HEK293T (cell line): Measurements from ENCODE around the gene MYBBP1A.

ENCODE experiments used
- FOXK2 ChIP-seq: fragments of 450-650 bp; IDR thresholded peaks from 2 replicates; pipeline ENCODE4 v1.6.1; 2016; ENCODE audit warnings: mild to moderate bottlenecking
- FOXM1 ChIP-seq: fragments of 450-650 bp; IDR thresholded peaks from 2 replicates; pipeline ENCODE4 v1.6.1; 2017; ENCODE audit warnings: mild to moderate bottlenecking, borderline replicate concordance
- HDGF ChIP-seq: fragments of 450-650 bp; IDR thresholded peaks from 2 replicates; pipeline ENCODE4 v1.6.1; 2017; ENCODE audit warnings: antibody characterized with exemption, borderline replicate concordance
- LEF1 ChIP-seq: fragments of 450-650 bp; IDR thresholded peaks from 2 replicates; pipeline ENCODE4 v1.6.1; 2017; ENCODE audit warnings: mild to moderate bottlenecking, borderline replicate concordance
- NFRKB ChIP-seq: fragments of 450-650 bp; IDR thresholded peaks from 2 replicates; pipeline ENCODE4 v1.6.1; 2016; ENCODE audit warnings: mild to moderate bottlenecking, moderate library complexity
- SP1 ChIP-seq: fragments of 450-650 bp; IDR thresholded peaks from 2 replicates; pipeline ENCODE4 v1.6.1; 2017

DNA sequence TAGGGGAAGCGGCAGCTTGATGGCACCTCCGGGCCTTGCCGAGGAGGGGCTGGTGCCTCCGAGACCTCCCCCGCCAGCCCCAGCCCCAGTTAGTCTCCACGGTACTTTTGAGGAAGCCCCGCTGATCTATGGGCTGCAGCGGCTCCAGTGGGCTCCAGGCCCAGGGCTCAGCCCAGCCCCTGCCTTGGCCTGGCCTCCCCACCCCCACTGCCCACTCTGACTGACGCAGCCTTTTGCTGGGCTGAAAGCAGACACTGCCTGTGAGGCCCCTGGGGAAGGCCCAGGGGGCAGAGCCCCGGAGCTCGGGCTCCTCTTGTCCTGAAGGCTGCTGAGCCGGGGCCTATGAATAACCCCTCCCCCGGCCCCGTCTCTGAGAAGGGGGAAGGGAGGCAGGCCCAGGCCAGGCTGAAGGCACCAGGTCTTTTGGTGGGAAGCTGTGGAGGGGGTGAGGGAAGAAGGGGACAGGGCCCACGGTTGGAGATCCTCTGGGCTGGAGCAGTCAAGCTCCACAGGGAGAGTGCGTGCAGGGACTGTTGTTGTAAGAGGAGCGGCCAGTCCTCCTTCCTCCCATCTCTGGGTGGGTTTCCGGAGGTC, 21.6 kb upstream of the MYBBP1A start:
- no peak for TF ChIP-seq LEF1
- no peak for TF ChIP-seq NFRKB
- TF ChIP-seq SP1, result no peak
- no peak for TF ChIP-seq FOXK2
- no peak for TF ChIP-seq HDGF
- TF ChIP-seq FOXM1, result no peak
